Left colon (tissue), 2 donors: ENCODE data around the gene FAM204A. TPM values are rescaled to one million over a fixed set of nuclear protein-coding genes. Genes with fewer than 3 reads are reported as not detected.

Experiments used
- ATAC-seq: fragments of 200-7000 bp; cut with Tn5 transposase; one replicate; pipeline ENCODE4 v1.9.1; 2020; ENCODE audit warnings: mild to moderate bottlenecking, moderate library complexity
- DNase-seq, 2 donors: peaks; one replicate each; pipeline ENCODE4 v3.0.0-alpha.2; 2020
- intact Hi-C, 2 donors: fragments of 100-400 bp; cut with DNase I in 1 of 2; cut with micrococcal nuclease in 1 of 2; formaldehyde crosslinking; loops; one replicate each; pipeline versions ENCODE4 v1.11.2 to v1.14.0; 2022; cut with DNase I, micrococcal nuclease
- total RNA-seq, 2 donors: library from RNA; stranded (reverse); fragmentation: NEBNext Ultra II Directional; extraction: Animal tissue kit (Norgen Biotek cat#: 25700); gene quantifications; one replicate each; pipeline ENCODE4 v1.2.1, GENCODE V29; 2021
- donor health status: DM: no; HTN: no; CAD: no.
- donor health status: DM: yes; HTN: yes; CAD: no.

FAM204A gene
- total RNA-seq, 2 donors from 2014 or later = 48.8 to 49.5 TPM

DNA sequence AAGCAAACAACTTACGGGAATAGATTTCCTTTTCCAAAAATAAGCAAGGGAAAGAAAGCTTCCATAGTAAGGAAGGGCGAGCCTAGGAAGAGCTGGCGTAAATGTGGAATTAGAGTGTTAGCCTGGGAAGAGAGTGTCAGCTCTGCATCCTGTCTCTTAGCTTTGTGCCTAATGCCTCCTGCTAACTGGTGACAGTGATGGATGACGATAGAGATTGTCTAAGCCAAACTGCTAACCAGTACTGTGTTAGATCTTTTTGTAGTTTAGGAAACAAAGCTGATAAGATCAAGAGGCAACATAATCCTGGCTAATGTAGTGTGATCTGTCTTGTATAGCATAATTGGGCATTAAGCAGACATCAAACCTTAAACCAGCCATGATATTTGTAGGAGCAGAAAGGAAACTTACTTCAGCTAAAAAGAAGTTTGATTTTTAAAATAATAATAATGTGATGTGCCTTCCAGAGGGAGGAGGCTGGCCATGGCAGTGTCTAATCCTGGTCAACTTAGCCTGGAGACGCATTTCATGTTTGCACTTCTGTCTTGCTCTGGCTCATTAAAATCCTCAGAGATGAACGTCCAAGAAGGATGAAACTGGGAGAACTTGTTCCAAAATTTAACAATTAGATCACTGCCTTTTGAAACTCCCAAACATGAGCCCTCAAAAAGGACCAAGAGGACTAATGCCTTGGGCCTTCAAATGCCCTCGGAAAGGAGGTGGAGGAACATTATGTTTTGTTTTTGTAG, 85.1 kb downstream of the FAM204A start:
- ATAC-seq (no peak), DNase-seq (no peak)
- intact Hi-C loops = no loop called here

DNA sequence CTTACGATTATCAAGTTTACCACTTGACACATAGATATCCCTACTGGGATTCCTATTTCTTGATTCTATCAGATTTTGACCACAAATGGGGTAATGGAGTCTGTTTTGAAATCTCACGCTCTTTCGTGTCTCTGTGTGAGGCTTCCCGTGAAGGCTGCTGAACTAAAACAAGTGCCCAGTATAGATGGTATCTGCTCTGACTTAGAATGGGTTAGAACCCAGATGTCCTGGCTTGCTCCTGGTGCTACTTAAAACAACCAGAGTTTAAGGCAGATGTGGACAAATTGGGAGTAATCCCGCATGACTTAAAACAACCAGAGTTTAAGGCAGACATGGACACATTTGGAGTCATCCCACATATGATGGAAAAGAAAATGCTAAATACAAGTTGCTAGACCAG, 85.9 kb downstream of the FAM204A start:
- DNase-seq = no peak
- no peak for ATAC-seq
- intact Hi-C loops = no loop called here

DNA sequence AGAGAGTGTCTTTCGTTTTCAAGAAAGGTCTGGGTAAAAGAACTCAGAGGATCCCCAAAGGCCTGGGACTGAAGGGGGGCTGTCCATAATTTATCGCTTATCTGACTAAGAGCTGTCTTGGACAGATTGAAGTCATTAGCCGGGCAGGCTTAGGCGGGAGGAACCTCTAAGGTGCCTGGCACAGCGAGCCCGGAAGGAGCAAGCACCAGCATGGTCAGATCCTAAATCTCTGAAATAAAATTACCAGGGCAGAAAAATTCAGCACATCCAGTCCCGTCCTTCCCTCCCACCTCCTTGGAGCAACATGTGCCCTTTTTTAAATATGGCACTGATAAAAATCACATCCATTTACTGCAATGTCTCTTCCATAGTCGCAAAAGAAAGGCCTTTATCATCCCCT, 86.8 kb downstream of the FAM204A start:
- ATAC-seq = no peak
- DNase-seq = no peak
- intact Hi-C loops = no loop called here

DNA sequence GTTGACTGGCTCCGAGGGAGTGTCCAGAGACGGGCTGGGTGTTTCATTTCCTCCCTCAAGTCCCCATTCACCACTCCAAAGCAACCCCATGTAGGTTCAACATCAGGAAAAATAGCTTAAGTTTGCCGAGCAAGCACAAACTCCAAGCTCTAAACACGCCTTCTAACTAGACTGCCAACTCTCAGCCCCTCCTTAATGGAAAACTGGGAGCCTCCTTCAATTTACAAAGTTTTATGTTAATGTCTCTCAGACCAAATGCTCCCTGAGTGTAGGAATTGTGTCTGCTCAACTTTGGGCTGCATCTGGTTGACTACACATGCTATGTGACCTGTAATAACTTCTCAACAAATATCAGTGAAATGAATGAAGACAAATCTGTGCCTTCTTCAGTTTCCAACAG, 87.5 kb downstream of the FAM204A start:
- ATAC-seq (no peak), DNase-seq (no peak)
- intact Hi-C loops = no loop called here

DNA sequence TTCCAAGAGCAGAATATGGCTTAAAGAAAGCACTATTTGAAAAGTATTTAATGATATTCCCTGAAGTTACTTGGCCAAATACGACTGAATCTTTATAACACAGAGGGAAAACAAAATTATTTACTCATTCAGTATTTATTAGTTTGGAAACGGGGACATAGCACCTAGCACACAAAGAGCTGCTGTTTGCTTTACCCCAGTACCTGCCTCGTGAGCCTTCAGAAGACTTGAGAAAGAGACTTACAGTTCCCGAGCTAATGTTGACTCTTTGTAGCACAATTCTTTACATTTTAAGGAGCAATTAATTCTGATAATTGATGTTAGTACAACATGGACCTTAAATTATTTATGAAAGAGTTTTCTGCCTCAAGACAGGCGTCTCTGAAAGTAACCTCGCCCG, 88.7 kb downstream of the FAM204A start:
- DNase-seq = no peak
- intact Hi-C loops = no loop called here

DNA sequence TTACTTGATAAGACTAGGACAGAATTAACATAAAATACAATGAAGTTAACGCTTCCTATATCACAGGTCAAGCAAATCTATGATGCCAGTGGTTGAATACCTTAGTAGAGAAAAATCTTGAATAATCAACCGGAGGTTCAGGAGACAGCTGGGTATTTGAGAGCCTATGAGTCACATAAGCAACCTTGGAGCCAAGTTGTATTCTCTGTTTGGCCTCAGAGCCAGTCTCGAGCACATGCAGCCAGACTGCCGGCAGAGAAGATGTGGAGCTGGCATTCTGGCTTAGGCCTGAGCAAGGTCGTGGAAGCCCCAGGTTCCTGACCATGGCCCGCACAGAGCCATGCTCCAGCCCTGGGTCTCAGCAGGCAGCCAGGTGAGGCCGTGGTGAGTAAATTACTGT, 90.3 kb downstream of the FAM204A start:
- intact Hi-C loops = no loop called here
- no peak for DNase-seq
- ATAC-seq = no peak

More for the DNA sequence above, 88.7 kb downstream of the FAM204A start:
- no peak for ATAC-seq

DNA sequence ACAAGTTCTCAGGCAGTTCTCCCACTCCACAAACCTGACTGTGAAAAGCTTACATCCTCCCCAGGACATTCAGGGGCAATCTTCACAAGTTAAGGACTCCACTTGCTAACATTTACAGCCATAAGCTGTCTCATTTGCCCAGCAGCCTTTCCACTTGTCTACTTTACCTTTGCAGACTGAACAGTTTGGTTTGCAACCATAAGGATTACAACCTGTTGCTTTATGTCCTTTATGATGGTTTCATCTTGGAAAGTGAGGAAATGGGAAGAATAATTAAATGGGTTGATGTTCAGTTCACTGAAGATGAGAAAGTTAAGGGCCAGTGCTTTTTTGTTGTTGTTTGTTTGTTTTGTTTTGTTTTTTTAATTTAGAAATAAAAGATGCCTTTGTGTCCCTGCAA, 92.4 kb downstream of the FAM204A start:
- ATAC-seq = no peak
- DNase-seq = no peak
- intact Hi-C loops = no loop called here
